GM18907 (cell line): ENCODE data around the gene SPAG8.

Source experiments
- ATAC-seq: cut with Tn5 transposase; IDR thresholded peaks from one replicate; pipeline ENCODE4 v1.9.1; 2021; ENCODE audit warnings: mild to moderate bottlenecking, moderate library complexity; ENCODE audit not compliant: unreplicated experiment

The SPAG8 gene

DNA sequence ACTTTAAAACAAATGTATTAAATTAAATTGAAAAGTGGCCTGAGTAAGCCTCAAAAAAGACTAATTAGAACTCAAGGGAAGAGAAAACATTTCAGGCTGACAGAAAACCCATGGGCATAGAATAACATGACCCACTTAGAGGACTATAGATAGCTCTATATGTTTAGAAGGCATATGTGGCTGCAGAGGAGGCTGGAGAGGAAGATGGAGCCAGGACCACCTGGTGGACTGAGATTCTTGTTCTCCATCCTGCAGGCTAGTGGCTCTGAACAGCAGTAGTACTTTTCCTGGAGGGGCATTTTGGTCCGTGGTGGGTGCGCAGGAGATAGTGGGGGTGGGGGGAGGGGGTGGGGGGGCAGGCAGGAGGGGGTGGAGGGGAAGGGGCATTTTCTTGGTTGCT is 31.0 kb downstream of the SPAG8 start:
- ATAC-seq = no peak

DNA sequence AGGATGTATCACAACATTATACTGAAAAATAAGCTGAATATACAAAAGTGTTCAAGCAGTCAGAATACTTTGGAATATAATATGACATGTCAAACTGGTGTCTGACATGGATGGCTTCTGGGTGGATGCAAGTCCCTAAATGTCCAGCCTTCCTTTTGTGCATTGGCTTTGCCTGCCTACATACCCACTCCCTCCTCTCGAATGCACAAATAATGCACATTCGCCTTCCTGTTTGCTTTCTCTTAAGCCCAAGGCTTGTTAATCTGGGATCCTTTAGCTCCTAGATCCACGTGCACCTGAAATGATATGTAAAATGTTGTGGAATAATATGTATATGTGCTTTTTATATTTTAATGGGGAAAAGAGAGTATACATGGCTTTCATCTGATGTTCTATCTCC is 33.6 kb downstream of the SPAG8 start:
- no peak for ATAC-seq

DNA sequence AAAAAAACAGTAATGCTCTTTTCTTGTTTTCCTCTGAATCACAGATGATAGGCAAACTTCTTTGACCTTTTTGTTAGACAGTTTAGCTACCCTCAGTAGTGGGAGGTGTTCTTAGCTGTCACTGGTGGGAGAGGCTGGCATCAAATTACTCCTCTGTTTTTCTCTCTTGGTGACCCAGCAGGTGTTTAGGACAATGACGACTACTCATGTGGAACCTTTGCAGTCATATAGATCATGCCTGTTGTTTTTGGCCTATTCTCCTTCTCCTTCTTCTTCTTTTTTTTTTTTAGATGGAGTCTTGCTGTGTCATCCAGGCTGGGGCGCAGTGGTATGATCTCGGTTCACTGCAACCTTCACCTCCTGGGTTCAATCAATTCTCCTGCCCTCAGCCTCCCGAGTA is 36.0 kb downstream of the SPAG8 start:
- ATAC-seq = no peak

DNA sequence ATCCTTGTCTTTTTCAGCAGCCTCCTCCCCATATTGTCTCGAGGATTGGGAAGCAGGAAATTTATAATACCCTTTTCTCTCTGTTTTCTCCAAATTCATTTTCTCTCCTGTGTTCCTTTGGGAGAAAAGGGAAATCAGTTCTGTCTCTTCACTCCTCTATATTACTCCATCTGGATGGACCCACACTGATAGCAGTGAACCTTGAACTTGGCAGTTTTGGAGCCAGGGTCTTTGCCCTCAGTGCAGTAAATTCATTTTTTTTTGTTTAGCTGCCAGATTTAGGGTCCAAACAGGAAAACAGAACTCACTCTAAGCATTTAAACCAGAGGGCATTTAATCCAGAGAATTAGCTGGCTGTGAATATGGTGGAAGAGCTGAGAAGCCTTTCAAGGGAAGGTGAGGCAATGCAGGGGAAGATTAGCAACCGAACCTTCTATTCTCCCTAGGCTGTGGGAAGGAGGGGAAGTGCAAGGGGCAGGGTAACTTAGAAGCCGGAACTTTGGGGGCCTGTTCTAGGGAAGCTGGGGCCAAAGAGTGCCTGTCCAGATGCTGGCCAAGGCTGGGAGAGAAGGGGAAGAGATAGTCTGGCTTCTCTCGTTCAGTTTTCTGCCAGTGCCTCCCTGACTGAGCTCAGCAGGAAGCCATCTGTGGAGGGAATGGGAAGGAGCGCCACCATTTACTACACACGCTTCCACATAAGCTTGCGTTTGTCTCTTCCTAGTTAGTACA is 37.0 kb downstream of the SPAG8 start:
- ATAC-seq = no peak

GRCh38 chr9:35771943-35772342 is 40.1 kb downstream of the SPAG8 start:
- ATAC-seq = no peak

- no peak for ATAC-seq
Measured at GRCh38 chr9:35771534-35771933, 40.5 kb downstream of the SPAG8 start.

DNA sequence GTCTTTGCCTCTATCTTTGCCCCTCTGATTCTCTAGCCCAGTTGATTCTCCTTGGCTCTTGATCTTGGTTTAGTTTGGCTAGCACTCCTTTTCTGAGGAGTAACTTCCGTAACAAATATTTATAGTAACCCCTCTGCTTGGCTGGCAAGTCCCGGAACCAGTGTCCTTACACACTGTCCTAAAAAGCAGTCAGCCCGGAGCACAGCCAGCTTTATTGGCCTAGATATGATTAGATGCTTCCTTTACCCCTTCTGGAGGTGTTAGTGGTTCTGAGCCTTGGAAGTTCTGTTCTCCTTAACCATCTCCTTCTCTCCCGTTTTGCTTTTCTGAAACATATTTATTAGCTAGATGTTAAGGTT is 41.0 kb downstream of the SPAG8 start:
- no peak for ATAC-seq

- no peak for ATAC-seq
Measured at GRCh38 chr9:35769763-35770162, 42.3 kb downstream of the SPAG8 start.

DNA sequence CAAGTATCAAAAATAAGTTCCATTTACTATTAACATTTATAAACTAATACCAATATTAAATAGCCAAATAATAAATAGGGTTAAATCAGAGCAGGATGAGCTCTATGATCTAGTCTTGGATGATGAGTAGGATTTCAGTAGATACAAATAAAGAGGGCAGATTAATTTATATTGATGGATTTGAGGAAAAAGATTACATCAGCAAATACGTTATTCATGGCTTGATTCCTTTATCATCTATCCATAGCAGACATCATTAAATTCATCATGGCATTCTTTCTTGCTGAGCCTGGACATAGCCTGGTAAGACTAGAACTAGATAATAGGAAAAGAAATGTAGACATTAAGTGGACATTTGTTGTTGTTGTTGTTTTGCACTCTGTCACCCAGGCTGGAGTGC is 44.6 kb downstream of the SPAG8 start:
- no peak for ATAC-seq

DNA sequence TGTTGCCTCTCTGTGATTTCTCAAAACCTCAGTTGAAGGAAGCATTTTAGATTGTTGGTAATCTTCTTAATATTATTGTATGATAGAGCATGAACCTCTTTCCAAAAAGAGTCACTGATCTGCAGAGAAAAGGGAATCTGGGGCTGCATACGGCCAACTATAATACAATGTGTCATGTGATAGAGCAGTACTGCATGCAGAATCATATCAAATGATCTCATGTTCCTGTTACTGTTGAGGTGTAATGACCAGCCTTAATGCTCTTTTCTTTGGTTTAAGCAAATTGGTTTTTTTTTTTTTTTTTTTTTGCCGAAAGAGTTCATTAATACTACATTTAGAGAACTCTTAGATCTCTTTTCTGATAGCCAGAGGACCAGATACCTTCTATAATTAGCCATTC is 45.1 kb downstream of the SPAG8 start:
- ATAC-seq = no peak

DNA sequence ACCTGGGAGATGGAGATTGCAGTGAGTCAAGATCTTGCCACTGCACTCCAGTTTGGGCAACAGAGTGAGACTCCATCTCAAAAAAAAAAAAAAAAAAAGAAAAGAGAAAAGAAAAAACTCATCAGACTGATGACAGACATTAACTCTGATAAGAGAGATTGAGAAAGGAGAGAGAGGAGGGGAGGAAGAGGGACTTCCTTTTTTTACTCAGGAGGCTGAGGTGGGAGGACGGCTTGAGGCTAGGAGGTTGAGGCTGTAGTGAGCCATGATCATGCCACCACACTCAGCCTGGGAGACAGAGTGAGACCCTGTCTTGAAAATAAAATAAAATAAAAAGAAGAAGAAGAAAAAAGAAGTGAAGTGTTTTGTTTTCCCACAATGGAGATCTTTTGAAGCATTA is 48.3 kb downstream of the SPAG8 start:
- ATAC-seq = no peak

DNA sequence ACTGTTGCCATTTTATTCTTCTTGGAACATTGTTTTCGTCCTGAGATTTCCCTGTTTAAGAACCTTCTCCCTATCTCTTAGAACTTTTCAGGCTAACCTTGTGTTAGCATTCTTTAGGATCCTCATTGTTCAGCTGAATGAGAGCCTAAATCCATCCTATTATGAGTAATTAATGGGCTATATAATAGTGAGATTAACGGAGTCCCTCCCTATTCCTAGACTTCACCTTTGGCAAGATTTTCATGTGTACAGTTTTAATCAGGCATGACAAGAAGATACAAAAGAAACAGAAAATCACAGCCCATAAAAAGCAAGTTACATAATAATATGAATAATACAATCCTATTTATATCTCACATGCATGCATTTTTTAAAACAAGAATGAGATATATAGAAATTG is 48.9 kb downstream of the SPAG8 start:
- ATAC-seq = no peak

GRCh38 chr9:35760651-35761050 is 51.4 kb downstream of the SPAG8 start:
- ATAC-seq = no peak

GRCh38 chr9:35759795-35760194 is 52.3 kb downstream of the SPAG8 start:
- no peak for ATAC-seq
